ENCODE data around the gene PIGN.

Gene PIGN

DNA sequence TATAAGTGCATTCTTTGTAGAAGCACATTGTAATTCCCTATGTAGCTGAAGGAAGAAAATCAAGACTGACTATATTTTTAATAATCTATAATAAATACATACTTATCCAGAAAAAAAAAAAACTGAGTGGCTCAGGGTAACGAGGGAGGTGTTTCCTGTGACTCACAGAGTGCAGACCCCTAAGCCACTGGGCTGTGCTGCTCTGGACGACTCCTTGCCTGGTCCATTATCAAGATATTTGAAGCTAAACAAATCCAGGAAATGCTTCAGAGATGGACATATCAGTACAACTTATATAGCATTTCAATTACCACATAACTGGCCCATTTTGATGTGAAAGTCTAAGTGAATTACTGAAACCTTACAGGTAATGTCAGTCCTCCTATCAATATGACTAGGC is 80.6 kb downstream of the PIGN start:
- DNase-seq: no peak

DNA sequence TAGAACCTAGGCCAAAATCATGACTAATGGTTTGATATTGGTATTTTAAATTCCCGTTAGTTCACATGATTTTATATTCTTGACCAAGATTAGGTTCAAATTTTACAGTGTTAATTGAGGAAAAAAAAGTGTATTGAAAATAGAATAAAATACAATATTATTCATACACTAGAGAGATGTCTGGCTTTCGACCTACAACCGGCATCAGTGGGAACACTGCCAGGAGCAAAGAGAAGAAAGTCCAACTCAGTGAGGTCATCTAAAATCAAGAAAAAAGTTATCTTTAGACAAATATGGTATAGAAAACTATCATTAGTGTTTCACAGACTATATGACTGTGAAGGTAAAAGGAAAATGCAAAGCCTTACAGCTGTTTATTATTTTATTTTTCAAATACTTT is 81.5 kb downstream of the PIGN start:
- no peak for DNase-seq

DNA sequence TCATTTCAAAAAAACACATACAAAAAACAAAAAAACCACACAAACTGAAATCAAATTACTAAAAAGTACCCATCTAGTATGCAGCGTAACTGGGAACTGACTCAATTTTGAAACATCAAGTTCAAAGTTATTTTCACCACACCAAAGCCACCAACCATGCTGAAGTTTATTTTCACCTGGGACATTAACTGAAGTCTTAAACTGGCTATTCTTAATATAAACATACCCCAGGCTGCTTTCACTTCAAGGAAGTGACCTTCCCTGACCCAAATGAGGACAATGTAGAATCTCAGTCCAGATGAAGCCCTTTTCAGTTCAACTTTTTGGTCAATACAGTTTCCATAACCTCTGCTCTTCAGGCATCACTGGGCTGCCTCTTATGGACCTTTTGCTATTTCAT is 84.6 kb downstream of the PIGN start:
- DNase-seq: no peak

DNA sequence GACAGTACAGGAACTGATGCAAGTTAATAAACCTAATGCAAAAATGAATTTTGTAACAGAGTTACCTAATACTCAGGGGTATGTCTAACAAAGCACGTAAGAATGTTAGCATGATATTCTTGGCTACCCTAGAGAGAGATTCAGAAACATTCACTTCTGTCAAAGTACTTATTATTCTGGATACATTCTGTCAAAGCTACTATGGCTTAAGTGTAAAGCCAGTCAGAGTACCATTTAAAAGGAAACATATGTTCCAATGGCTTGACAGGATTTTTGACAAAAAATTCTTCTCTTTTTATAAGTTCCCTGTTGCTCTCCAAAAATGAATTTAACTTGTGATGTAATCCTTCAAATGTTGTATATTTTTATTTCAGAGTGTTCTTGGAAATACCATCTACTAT is 85.5 kb downstream of the PIGN start:
- no peak for DNase-seq

DNA sequence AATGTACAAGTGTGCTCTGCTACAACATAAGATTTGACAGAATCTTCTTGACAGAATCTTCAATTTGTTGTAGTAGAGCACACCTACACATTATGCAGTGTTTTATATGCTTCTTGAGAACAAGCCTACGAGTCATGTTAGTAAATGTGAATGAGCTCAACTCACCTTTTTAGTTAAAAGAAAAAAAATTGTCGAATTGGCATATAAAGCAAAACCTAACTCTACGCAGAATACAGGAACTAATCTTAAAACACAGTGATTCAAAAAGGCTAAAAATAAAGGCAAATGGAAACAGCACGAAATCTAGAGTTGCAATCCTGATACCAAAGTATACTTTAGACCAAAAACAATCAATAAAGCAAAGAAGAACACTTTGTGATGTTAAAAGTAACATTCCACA is 87.9 kb downstream of the PIGN start:
- no peak for DNase-seq

DNA sequence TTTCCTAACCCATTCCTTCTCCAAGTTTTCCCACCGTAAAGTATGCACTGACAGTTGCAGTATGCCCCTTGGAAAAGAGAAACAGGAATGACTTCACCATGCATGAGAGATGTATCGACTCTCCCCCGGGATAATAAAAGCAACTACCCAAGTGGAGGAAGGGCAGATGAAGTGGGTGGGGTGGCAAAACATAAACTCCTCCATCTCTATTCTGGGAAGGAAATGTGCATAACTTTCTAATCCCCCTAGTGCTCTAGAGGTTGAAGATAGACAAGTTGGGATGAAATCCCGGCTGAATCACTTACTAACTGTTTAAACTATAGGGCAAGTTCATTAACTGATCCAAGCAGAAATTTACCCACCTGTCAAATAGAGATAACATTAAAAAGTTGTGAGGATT is 89.2 kb downstream of the PIGN start:
- no peak for DNase-seq

DNA sequence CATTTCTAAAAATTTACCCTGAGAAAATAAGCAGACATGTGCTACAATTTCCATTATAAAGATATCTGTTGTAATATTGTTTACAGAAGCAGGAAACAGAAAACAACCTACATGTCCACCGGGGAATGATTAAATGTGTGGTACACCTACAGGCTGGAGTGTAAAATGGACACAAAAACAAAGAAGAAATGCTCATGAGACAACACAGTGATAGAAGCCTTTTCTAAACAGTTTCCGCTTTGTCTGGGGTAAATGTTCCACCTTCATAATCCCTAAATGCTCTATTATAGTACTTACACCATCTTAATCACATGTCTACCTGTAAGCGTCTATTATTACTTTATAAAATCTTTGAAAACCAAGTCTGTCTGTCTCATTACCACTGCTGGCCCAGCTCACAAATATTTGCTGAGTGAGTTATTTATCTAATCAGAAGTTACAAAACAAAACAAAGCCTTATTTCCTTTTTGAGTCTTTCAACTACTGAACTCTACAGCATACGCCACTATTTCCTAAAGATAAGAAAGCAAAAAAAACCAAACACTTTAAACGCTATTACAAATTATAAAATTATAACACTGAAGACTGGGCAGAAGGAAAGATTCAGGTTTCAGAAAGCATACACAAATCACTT is 95.3 kb downstream of the PIGN start:
- no peak for DNase-seq

DNA sequence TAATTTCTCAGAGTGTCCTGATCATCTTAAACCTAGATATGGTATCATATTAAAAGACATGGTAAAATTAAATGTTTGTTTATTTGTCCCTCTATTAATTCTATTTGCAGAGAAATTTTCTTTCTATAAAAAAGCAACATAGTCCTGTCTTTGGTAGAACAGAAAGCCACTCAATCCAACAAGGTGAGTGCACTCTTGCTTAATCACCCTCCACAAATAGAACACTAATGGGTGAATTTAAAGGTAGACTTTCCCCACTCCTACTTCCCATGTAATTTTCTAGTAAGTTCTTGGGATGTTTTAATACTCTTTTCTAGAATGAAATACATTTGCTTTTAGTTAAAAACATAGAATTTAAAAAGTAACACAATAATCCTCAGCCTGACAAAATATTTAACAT is 97.7 kb downstream of the PIGN start:
- no peak for DNase-seq

DNA sequence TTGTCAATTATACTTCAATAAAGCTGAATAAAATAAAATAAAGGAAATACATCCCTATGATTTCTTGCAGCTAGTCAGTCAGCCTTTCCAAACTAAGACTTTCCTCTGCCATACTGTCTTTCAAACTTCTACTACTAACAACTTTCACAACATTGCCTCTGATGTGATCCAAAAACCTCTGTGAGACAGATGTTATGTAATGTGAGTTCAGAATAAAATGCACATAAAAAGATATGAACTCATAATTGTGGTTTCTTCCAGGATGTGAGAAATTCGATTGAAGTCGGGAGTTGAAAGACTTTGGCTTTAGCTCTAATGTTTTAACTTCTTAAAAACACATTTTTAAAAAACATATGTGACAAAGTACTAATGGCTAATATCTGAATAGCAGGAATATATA is 98.7 kb downstream of the PIGN start:
- DNase-seq: no peak

DNA sequence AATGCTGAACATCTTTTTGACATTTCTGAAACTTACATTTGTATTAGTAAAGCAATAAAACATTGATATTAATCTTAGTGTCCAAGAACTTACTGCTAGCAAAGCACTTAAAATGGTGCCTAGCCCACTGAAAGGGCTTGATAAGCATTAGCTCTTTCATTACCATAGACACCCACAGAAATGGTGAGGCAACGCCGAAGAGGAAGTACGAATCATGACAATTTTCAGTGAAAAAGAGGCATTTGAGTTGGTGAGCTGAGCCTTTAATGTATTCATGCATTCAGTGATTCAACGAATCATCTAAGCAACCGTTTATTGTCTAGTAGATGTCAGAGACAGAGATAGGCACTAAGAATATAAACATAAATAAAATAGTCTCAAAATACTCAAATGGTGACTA is 101.1 kb downstream of the PIGN start:
- DNase-seq: no peak

DNA sequence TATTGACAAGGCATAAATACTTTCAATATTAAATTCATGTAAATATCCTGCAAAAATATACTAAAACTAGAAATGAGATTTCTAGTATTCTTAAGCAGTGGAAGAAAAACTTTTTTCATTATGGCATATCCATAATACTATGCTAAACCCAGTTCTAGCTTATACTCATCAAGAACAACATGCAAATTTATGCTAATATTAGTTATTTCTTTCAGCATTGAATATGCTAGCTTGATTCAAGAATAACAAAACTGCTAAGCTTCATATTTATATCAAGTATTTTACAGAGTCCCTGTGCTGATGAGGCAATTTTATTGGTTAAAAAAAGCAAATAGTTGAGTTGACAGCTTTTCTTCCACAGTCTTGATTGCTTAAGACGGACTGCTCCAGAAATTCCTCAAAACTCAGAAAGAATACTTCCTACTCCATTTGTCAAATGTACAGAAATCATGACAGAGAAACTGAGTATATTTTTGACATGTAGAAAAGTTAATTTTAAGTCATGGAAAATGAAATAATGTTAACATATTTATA is 105.0 kb downstream of the PIGN start:
- DNase-seq: no peak

DNA sequence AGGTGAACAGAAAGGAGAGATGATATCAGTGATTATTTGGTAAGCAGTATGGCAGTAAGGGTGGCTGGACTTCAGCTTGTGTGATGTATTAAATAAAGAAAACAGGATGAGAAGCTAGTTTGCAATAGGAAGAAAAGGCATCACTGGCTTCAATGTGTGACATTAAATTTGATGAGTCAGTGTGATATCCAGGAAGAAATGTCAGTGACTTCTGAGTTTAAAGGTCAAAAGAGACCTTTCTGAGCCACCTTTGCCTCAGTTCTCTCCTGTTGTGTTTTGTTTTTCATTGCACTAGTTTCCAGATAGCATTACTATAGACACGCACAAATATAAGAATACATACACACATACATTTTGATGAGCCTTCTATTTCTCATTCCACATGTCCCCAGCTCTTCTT is 105.6 kb downstream of the PIGN start:
- DNase-seq: no peak

DNA sequence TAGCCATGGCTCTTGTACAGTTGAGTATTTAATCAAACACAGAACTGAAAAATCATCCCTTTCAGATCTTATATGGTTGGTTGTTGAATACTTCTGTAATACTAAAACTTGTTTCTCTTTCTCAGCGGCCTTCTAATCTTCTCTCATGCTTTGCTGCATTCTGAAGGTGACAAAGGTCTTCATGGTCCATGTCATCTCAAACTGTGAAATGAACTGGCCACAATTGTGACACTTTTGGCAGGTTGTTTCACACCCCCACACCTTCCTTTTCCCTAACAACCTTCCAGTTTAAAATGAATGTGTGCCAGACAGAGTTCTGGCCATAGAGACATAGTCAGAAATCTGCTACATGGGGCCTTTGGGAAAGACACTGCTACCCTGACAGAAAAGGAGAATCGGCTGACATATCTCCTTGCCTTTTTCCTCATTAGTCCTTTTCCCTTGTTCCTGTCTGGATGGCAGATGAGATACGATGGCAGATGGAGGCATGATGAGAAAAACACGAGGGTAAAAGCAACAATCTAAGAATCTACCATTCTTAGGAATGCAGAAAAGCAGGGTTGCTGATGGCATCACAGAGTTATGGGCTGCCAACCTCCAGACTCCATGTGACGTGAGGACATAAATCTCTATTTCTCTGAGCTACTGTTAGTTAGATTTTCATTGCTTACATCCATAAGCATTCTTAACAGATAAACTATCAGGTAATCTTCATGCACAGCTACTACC is 106.5 kb downstream of the PIGN start:
- no peak for DNase-seq

DNA sequence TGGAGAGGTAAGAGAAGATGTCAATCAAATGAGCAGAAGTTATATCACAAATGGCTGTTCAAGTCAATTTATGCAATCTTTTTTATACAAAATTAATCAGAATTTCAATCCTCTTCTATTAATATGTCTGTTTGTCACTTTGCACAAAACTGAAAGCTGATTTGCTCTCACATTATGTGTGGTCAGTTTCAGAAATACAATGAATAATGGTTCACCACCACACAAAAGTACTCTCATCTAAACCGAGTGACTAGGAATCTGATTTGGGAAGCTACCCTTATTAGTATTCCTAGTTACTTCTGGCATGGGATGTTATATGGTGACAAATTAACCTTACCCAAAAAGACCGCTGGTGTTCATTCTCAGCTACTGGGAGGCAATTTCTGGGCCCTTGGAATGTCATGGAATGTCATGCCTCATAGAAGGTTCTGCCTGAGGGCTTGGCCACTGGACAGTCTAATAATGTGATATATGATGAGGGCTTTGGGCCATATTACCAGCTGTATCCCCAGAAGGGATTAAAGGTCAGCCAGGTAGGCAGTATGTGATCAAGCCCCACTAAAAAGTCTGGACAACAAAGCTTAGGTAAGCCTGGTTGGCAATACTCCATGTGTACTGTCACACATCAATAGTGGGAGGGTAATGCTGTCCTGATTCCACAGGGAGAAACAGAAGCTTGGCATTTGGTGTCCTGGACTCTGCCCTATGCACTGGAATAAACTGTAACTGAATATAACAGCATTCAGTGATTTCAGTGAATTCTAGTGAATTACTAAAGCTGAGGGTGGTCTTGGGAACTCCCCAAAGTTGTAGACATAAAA is 113.2 kb downstream of the PIGN start:
- DNase-seq: no peak

DNA sequence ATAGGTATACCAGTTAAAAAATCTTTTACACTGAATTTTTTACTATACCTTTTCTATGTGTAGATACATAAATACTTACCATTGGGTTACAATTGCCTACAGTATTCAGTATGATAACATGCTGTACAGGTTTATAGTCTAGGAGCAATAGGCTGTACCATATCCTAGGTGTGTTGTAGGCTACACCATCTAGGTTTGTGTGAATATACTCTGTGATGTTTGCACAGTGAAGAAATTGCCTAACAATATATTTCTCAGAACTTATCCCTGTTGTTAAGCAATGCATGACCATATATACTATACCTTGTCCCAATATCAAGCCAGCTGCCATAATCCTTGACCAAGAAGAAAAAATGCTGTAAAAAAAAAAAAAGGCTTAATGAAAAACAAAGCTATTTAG is 114.5 kb downstream of the PIGN start:
- no peak for DNase-seq

DNA sequence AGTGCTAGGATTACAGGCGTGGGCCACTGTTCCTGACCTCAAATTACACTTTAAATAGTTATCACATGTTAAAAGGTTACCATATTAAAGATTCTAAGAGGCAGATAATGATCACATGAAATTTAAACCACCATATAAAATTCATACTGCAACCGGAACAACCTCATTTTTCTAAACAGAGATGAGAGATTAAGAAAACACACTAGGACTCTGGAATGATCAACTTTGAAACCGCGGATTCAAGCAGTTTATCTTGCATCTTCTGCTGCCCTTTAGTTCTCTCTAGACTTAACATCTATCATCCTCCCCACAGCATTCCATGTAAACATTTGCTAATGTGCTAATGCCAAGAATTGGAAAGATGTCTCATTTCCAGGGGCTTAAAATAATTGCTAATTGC is 115.8 kb downstream of the PIGN start:
- DNase-seq: no peak

DNA sequence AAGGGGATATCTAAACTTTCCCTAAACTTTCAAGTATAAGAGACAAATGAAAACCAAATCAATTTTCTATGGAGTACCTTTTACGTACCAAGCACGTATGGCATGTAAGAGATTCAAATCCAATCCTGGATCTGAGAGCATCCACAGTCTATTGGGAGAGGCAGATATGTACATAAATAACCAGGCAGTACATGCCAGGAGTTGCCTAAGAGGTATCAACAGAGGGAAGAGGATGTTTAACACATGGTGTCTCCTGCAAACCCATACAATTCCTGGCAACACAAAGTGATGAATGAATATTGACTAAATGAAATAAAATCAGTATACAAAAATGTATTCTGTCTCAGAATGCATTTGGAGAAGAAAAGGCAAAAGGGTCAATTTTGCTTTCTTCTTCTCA is 116.6 kb downstream of the PIGN start:
- no peak for DNase-seq

DNA sequence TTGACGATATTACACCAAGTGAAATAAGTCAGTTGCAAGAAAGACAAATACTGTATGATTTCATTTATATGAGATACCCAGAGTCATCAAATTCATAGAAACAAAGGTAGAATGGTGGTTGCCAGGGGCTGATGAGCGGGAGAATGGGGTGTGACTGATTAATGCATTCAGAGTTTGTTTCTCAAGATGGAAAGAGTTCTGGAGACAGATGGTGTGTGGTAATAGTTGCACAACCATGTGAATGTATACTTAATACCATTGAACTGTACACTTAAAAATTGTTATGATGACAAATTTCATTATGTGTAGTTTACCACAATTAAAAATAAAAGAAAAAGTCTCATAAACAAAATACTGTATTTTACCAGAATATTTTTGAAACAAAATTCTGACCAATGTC is 117.3 kb downstream of the PIGN start:
- no peak for DNase-seq

DNA sequence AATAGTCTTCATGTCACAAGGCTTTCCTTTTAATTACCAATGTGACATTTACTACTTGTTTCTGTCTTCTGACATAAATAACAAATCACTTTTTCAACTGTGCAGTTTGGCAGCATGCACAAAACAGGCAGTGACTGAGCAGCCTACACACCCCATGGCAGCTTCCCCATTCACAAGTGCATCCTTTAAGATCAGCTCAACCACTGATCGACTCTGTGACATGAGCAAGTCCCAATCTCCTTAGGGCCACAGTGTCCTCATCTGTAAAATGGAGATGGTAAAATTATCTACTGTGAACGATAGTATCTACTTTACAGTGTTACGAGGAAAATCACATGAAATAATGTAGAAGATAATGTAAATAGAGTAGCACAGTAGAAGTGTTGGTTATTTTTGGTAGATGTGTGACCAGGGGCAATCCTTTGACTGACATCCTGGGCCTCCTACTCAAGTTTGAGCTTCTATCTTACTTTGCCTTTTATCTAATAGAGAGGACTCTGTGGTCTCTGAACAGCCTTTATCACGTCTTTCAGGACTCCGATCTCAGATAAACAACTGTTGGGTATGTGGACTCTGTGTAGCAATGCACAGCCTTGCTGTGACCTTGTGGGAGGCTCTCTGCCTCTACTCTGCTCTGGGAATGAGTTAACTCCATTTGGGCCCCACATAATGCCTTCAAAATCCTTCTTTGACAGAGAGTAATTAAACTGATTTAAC is 120.6 kb downstream of the PIGN start:
- DNase-seq: no peak

DNA sequence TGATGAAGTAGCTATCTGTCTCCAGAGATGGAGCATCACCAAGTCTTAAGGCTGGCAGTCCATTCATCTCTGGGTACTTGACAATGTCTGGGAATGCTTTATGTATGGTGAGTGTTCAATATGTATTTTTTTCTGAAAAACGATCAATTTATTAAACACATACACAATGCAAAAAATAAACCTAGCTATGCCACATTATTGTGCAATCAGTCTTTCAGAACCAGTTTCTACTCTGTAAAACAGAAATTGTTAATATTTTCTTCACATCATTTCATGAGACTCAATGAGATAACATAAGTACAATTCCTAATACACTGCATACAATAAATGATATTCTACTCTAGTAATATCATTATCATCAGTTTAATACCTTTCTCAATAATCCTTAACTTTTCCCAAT is 122.5 kb downstream of the PIGN start:
- no peak for DNase-seq

DNA sequence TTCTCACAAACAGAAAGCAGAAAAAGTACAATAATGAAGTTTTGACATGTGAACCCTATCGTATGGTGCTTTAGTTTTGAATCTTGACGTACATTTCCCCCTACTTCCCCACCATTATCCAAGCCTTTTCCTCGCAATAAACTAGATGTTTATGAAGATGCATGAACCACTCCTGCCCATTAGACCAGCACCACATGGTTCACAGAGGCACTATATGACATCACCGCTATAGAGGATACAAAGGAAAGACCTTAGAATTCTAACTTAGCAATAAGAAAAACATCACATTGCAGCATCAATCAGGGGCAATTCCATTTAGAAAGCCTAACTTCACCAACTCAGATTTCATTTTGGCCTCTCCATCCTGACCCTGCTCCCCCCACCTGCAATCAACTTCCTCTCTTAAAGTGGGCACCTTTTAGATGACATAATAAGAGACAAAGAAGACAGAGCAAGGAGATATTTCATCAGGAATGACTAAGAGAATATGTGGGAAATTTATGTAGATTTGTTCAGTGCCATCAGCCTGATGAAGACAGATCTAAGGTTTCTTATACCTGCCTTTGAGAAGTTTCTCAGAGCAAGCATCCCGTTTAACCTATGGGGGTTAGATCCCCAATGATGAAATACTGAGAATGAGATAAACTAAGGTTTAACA is 124.9 kb downstream of the PIGN start:
- DNase-seq: no peak

DNA sequence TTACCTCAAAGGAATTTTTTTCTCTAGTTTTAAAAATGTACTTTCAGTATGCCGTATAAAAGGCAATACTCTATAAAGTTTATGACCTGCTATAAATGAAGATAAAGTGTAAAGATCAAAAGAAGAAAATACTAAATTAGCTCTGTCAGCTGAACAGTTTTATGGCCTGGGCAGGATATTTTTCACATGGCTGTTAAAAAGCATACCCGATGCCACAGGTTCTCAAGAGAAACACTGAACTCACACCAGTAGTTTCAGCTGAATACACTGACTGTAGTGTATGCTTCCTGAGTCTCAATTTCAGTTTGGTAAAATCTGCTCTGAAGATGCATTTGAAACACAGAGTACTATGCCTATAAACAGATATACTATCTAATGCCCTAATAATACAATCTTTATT is 126.0 kb downstream of the PIGN start:
- no peak for DNase-seq
